GM21390 (cell line): ENCODE measurements around the gene TNF.

ENCODE experiments used
- ATAC-seq: cut with Tn5 transposase; IDR thresholded peaks from one replicate; pipeline ENCODE4 v1.9.1; 2021; ENCODE audit not compliant: unreplicated experiment

The TNF gene

GRCh38 chr6:31572041-31572911 lies 3.1 kb upstream of the TNF start, which contains the start of gene LTA:
Gene LTA, plus strand, starts transcription at chr6:31572289. Its CDS starts 454 bp downstream, at chr6:31572743.
- no peak for ATAC-seq

GRCh38 chr6:31573239-31574105 lies 1.9 kb upstream of the TNF start:
- ATAC-seq = no peak

GRCh38 chr6:31574106-31575061 lies 981 bp upstream of the TNF start:
- ATAC-seq = no peak

- no peak for ATAC-seq
Observed at GRCh38 chr6:31575952-31576685, 754 bp downstream of the TNF start.

- no peak for ATAC-seq
Observed at GRCh38 chr6:31576897-31577578, 1.7 kb downstream of the TNF start.

GRCh38 chr6:31577579-31577966 lies 2.2 kb downstream of the TNF start:
- no peak for ATAC-seq

GRCh38 chr6:31578184-31579118 lies 3.1 kb downstream of the TNF start:
- ATAC-seq = no peak

GRCh38 chr6:31579119-31579505 lies 3.7 kb downstream of the TNF start:
- ATAC-seq = no peak

GRCh38 chr6:31579546-31580437 lies 4.4 kb downstream of the TNF start:
- ATAC-seq = no peak

GRCh38 chr6:31580438-31580740 lies 5.0 kb downstream of the TNF start:
- no peak for ATAC-seq

- ATAC-seq = peak; percentile 63
Observed at GRCh38 chr6:31580807-31581433, 5.6 kb downstream of the TNF start.

GRCh38 chr6:31581434-31582229 lies 6.3 kb downstream of the TNF start:
- ATAC-seq = no peak

GRCh38 chr6:31582230-31582643 lies 6.9 kb downstream of the TNF start, which contains the start of gene LTB:
Gene LTB, minus strand, starts transcription at chr6:31582424. Its CDS starts 7 bp downstream, at chr6:31582417.
- no peak for ATAC-seq

- no peak for ATAC-seq
Observed at GRCh38 chr6:31585491-31585890, 10.1 kb downstream of the TNF start.

- no peak for ATAC-seq
Observed at GRCh38 chr6:31586008-31586407, 10.6 kb downstream of the TNF start, which contains the start of gene LST1. Gene LST1, plus strand, starts transcription at chr6:31586277. Its CDS starts 1,023 bp downstream, at chr6:31587300.
